A172 (cell line): ENCODE results near the gene DCC. TPM values are rescaled to one million over a fixed set of nuclear protein-coding genes. Genes with fewer than 3 reads are reported as not detected.

ENCODE experiments used
- DNase-seq: peaks from one replicate; pipeline ENCODE4 v3.0.0-alpha.2; 2015; ENCODE audit warnings: low spot score
- total RNA-seq: library from RNA; depleted of rRNA; stranded (reverse); fragments of >200 nt; shearing (Covaris generic); gene quantifications from 2 replicates; pipeline ENCODE4 v1.2.3, GENCODE V29; 2014

The DCC gene
- total RNA-seq, 1 experiment from 2014 or later, result 0.03 TPM

GRCh38 chr18:52816121-52816520, 476.1 kb downstream of the DCC start:
- DNase-seq, result no peak

GRCh38 chr18:52822160-52822559, 482.2 kb downstream of the DCC start:
- no peak for DNase-seq

- no peak for DNase-seq
These were observed 484.1 kb downstream of the DCC start for GRCh38 chr18:52824126-52824525.

- DNase-seq, result no peak
These were observed 487.0 kb downstream of the DCC start for GRCh38 chr18:52826994-52827393.

- DNase-seq, result no peak
These were observed 489.3 kb downstream of the DCC start for GRCh38 chr18:52829320-52829719.

- no peak for DNase-seq
These were observed 489.9 kb downstream of the DCC start for GRCh38 chr18:52829876-52830405.

GRCh38 chr18:52844323-52844722, 504.3 kb downstream of the DCC start:
- DNase-seq, result no peak

GRCh38 chr18:52845036-52845435, 505.0 kb downstream of the DCC start:
- DNase-seq, result no peak

- DNase-seq, result no peak
These were observed 510.1 kb downstream of the DCC start for GRCh38 chr18:52850031-52850560.

- no peak for DNase-seq
These were observed 521.6 kb downstream of the DCC start for GRCh38 chr18:52861558-52861957.

- no peak for DNase-seq
These were observed 529.4 kb downstream of the DCC start for GRCh38 chr18:52869349-52869923.

- no peak for DNase-seq
These were observed 530.2 kb downstream of the DCC start for GRCh38 chr18:52869942-52870907.

GRCh38 chr18:52874774-52875173, 534.8 kb downstream of the DCC start:
- no peak for DNase-seq

GRCh38 chr18:52875725-52876124, 535.7 kb downstream of the DCC start:
- DNase-seq, result no peak

GRCh38 chr18:52888014-52888413, 548.0 kb downstream of the DCC start:
- DNase-seq, result no peak

GRCh38 chr18:52894801-52895200, 554.8 kb downstream of the DCC start:
- no peak for DNase-seq

GRCh38 chr18:52897611-52898484, 557.9 kb downstream of the DCC start:
- no peak for DNase-seq

- no peak for DNase-seq
These were observed 558.6 kb downstream of the DCC start for GRCh38 chr18:52898485-52899058.

GRCh38 chr18:52902188-52902587, 562.2 kb downstream of the DCC start:
- DNase-seq, result no peak

- peak; percentile 15 for DNase-seq
These were observed 563.9 kb downstream of the DCC start for GRCh38 chr18:52903857-52904256.
